BJ (cell line): ENCODE results near the gene ABCB8. TPM values are rescaled to one million over a fixed set of nuclear protein-coding genes. Genes with fewer than 3 reads are reported as not detected.

Experiments used
- CTCF ChIA-PET: fragments of 350-600 bp; formaldehyde crosslinking; extraction: SDS; loops from one replicate; lab custom pipeline; 2021; ENCODE audit warnings: antibody characterized with exemption, inconsistent platforms; lab: Yijun Ruan, JAX
- POLR2A ChIA-PET: fragments of 300-600 bp; sonication (Branson Sonifier 250); formaldehyde crosslinking; extraction: SDS; loops from one replicate; lab custom pipeline; 2021; ENCODE audit warnings: antibody characterized with exemption; lab: Charles Lee
- DNase-seq: peaks from one replicate; pipeline ENCODE4 v3.0.0-alpha.2; 2011; ENCODE audit warnings: low read depth
- H3K27me3 ChIP-seq: 2 replicates; pipeline ENCODE4 v1.6.0; 2011; ENCODE audit warnings: low read length; ENCODE audit not compliant: control insufficient read depth, insufficient read depth
- H3K36me3 ChIP-seq: 2 replicates; pipeline ENCODE4 v1.5.1; 2011; ENCODE audit warnings: low read length; ENCODE audit not compliant: control insufficient read depth, insufficient read depth
- H3K4me3 ChIP-seq: 2 replicates; pipeline ENCODE4 v1.5.1; 2011; ENCODE audit warnings: low read depth, mild to moderate bottlenecking, control low read depth, low read length
- CTCF ChIP-seq: IDR thresholded peaks from 2 replicates; pipeline ENCODE4 v1.5.1; 2011; ENCODE audit warnings: low read depth, mild to moderate bottlenecking, control low read depth, inconsistent platforms, low read length, moderate library complexity; ENCODE audit not compliant: insufficient read depth
- polyA plus RNA-seq: library from polyadenylated mRNA; depleted of rRNA; stranded (reverse); fragments of >200 nt; gene quantifications from 2 replicates; pipeline ENCODE4 v1.2.3, GENCODE V29; 2011

ABCB8 gene
- polyA plus RNA-seq, 1 experiment = 23.6 TPM

DNA sequence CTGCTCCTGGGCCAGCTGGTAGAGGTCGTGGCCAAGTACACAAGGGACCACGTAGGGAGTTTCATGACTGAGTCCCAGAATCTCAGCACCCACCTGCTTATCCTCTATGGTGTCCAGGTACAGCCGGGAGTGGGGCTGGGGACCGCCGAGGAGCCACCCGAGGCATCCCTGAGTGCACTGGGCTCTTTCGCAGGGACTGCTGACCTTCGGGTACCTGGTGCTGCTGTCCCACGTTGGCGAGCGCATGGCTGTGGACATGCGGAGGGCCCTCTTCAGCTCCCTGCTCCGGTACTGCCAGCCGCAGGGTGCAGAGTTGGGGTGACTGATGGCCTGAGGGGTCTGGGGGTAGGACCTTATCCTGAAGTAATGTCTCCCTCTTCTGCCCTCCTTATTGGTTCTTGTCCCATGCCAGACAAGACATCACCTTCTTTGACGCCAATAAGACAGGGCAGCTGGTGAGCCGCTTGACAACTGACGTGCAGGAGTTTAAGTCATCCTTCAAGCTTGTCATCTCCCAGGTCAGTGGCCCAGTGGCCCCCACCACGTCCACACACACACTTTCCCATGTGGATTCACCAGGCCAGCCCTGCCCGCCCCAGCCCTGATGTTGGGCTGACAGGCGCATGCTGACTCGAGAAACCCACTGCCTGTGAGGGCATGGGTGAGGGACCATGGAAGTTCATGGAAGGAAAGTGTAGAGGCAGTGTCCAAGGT, 6.2 kb downstream of the ABCB8 start:
- ChIA-PET POLR2A (no interaction called here), CTCF (interaction anchor here (0.9 kb wide), 1 partner anchor 15 kb away, joined by 3 read pairs; no protein-coding TSS in a partner anchor)
- Histone ChIP-seq H3K36me3 (peaks cover 10% of the 10 kb centered on the region), H3K27me3 (no peaks in the 10 kb centered on the region), H3K4me3 (no peak overlapping the region)
- no peak for DNase-seq
- TF ChIP-seq CTCF = no peak

- no peak for DNase-seq
- Histone ChIP-seq H3K36me3 (peaks cover 10% of the 10 kb centered on the region), H3K27me3 (no peaks in the 10 kb centered on the region), H3K4me3 (no peak overlapping the region)
- no peak for TF ChIP-seq CTCF
- ChIA-PET CTCF (interaction anchor here (0.9 to 1.4 kb wide), 2 partner anchors 16 to 75 kb away, joined by 3 read pairs; no protein-coding TSS in a partner anchor), POLR2A (no interaction called here)
These were observed 6.9 kb downstream of the ABCB8 start for GRCh38 chr7:151035026-151035717.

- no peak for DNase-seq
- Histone ChIP-seq H3K4me3 (no peak overlapping the region), H3K27me3 (no peaks in the 10 kb centered on the region), H3K36me3 (peaks cover 11% of the 10 kb centered on the region)
- no peak for TF ChIP-seq CTCF
- POLR2A ChIA-PET = no interaction called here
- CTCF ChIA-PET = interaction anchor here (1.4 kb wide), 1 partner anchor 75 kb away, joined by 3 read pairs; no protein-coding TSS in a partner anchor
These were observed 7.7 kb downstream of the ABCB8 start for GRCh38 chr7:151035902-151036301.

- no peak overlapping the region for H3K4me3 ChIP-seq
- peaks cover 15% of the 10 kb centered on the region for H3K36me3 ChIP-seq
- DNase-seq = peak; percentile 70
- ChIA-PET POLR2A (interaction anchor here (1.0 kb wide), 1 partner anchor 11 kb away, joined by 4 read pairs; the partner anchor contains the start of gene ABCB8), CTCF (interaction anchor here (0.7 to 4.0 kb wide), 5 partner anchors 11 to 76 kb away, joined by 3 to 15 read pairs (median 7); partner anchors contain the start of gene ABCB8)
- no peak for TF ChIP-seq CTCF
- H3K27me3 ChIP-seq = no peaks in the 10 kb centered on the region
These were observed 10.9 kb downstream of the ABCB8 start for GRCh38 chr7:151038951-151039849.
